ENCODE measurements around the gene EPO.
"Not testable (repeated sequence)": the region's sequence is repeated elsewhere in the genome, so short reads cannot be mapped to it uniquely, and the experiment has no call there.

Gene EPO

DNA sequence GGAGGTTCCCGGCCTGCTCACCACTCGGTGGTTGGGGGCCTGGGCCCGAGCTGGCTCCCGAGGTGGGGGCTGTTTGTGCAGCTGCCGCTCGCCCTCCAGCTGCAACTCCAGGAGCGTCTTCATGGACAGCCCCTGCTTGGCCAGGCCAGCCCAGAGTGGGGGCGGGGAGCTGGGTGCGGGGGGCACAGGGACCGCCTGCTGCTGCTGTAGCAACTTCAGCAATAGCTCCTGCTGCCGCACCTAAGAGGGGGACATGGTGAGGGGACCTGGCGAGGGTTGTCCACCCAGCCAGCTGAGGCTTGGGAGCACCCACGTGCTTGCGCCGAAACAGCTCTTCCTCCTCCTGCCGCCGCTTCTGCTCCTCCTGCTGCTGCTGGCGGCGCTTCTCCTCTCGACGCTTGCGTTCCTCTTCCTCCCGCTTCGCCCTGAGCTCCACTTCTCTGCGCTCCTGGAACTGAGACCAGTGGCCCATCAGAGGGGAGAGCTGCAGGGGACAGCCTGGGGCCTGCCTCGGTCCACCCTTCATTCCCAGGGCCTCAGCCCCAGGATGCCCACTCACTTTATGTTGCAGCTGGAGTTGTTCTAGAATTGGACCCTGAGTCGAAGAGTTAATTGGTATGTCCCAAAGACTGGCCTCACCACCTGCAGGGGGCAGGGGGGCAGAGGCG is 37.1 kb upstream of the EPO start:
- no peak for DNase-seq (ENCODE audit: low read depth in 2 of 2)

GRCh38 chr7:100683659-100684533 is 36.4 kb upstream of the EPO start:
- DNase-seq (ENCODE audit: low read depth in 2 of 2), result no peak

DNA sequence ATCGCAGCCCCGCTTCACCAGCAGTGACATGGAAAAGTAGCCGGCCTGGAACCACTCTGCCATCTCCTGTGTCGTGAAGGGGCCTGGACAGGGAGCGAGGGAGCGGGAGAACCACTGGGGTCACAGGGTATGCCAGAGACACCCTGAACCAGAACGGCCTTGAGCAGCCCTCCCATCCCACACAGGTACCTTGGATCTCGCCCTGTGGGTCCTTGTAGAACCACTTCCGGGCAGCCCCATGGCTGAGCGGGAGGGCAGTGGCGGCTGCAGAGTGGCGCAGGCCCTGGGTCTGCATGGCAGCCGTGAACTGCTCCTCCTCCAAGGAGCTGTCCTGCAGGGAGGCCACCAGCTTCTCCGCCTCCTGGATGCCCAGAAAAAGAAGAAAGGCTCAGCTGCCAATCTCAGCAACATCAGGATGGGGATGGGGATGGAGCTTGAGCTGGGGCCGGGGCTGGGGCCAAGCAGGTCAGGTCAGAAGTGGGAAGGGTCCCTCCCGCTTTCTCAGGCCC is 35.7 kb upstream of the EPO start:
- DNase-seq (ENCODE audit: low read depth in 2 of 2), result no peak

DNA sequence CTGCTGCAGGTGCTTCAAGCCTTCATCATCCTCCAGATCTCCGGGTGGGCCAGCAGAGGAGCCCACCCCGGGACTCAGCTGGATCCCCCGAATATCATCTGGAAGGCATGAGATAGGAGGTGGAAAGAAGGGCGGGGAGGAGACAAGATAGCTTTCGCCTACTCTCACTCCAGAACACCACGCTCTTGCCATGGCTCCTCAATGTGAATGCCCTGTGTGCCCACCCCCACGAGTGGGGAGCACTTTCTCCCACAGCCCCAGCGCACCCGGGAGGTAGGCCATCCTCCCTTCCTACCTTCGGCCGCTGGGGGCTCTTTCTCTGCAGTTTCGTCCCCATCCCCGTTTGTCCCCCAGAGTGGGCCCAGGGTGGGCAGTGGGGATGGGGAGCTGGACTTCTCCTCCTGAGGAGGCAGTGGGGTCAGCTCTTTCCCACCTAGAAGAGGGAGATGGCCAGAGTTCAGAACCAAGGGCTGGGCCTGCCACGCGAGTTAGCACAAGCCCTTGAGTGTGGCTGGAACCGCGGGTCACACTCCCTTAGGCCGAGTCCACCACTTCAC is 35.1 kb upstream of the EPO start:
- DNase-seq (ENCODE audit: low read depth in 2 of 2), result no peak

DNA sequence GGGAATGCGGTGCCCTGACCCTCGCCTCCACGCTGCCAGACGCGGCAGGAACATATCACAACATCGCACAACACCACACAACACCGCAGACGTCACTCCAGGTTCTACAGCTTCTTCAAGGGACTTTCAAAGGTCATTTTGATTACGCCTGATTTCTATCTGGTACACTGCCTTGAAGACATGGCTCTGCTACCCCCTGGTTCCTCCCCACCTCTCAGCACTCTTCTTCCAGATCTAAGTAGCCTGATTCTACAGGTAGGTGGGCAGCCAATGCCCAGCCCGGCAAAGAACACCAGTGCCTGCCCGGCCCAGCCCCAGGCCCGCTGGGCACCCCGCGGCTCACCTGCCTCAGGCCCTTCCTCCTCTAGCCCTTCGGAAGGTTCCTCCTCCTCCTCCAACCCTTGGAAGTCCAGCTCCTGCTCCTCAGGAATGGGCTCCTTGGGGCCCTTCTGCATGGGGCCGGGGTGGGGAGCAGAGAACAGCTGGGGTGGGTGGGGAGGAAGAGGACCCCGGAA is 34.6 kb upstream of the EPO start:
- no peak for DNase-seq (ENCODE audit: low read depth in 2 of 2)

DNA sequence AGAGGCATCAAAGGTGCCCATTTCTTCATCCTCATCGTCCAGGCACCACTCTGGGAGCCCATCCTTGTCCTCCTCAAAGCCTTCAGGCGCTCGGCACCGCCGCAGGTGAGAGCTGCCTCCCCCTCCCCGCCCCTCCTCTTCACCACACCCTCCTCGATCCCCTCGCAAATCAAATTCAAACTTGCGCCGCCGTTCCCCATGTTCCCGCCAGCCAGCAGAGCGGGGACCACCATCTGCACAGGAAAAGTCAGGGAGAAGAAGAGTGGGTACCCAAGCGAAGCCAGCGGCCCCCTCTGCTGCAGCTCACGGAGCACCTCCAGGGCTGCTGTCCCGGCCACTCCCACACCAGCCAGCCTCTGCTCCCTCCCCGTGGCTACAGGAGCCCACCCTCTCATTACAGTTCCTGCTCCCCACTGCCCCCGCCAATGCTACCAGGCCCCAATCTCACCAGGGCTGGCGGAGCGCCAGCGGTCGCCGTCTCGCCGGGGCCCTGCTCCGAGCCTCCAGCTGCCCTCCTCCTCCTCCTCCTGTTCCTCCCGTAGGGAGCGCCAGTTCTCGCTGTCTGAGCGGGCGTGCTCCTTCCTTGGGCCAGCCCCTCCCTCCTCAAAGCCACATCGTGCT is 34.0 kb upstream of the EPO start:
- no peak for DNase-seq (ENCODE audit: low read depth in 2 of 2)

DNA sequence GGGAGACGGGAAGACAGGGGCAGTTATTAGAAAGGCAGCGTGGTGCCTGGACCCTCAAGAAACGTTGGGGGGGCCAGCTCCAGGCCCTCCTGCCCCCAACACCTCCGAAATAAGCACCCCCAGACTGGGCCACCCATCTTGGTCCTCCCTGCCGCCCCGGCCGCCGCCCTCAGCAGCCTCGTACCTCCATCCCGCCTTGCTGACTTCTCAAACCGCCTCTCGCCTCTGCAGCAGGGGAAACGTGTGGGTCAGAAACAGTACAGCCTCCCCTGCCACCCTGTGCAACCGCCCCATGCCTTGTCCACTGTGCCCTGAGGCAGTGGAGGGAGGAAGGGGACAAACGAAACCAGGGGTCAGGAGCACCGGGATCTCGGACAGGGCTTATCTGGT is 33.5 kb upstream of the EPO start:
- no peak for DNase-seq (ENCODE audit: low read depth in 2 of 2)

DNA sequence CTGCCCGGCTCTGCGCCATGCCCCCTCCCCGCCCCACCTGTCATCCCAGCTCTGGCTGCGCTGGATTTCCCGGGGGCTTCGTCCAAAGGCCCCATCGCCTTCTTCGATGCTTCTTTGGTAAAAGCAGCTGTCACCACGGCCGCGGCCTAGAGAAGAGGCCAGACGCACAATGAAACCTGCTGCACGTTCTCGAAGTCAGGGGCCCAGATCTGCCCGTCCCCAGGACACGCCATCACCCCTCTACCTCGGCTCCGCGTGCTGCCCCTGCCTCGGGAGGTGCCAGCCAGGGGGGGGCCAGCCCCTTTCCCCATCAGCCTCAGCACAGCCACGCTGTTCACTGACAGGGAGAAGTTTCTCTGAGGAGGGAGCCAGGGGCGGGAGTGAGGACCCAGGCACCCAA is 33.0 kb upstream of the EPO start:
- DNase-seq (ENCODE audit: low read depth in 2 of 2), result no peak

DNA sequence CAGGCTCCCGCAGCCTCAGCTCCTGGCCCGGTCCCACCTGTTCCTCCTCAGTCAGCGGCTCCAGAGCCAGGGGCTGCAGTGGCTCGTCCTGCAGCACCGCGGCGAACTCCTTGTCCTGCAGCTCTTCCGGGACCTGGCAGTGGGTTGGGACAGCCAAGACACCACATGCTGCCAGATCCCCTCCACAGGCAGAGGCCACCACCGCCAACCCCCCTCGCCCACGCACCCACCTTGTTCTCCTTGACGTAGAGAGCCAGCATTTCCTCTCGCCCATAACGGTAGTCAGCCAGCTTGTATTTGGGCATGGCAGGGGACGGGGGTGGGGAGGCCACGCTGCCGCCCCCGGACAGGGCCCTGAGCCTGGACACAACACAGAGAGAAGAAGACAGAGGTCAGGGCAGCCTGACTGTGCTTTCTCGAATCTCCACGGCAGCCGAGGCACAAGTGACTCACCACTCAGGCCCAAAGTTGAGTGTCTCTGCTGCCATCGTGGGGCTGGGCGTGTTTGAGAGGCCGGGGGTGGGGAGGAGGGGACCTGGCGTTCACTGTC is 32.4 kb upstream of the EPO start:
- no peak for DNase-seq (ENCODE audit: low read depth in 2 of 2)

GRCh38 chr7:100688326-100688860 is 31.9 kb upstream of the EPO start:
- DNase-seq (ENCODE audit: low read depth in 2 of 2), result no peak

- no peak for DNase-seq (ENCODE audit: low read depth in 2 of 2)
Observed at GRCh38 chr7:100689230-100690135, 30.8 kb upstream of the EPO start.

- DNase-seq (ENCODE audit: low read depth in 2 of 2), result peak; percentile 61 to 64
Observed at GRCh38 chr7:100691676-100692577, 28.3 kb upstream of the EPO start.

GRCh38 chr7:100692578-100692961 is 27.7 kb upstream of the EPO start:
- DNase-seq (ENCODE audit: low read depth in 2 of 2), result no peak

DNA sequence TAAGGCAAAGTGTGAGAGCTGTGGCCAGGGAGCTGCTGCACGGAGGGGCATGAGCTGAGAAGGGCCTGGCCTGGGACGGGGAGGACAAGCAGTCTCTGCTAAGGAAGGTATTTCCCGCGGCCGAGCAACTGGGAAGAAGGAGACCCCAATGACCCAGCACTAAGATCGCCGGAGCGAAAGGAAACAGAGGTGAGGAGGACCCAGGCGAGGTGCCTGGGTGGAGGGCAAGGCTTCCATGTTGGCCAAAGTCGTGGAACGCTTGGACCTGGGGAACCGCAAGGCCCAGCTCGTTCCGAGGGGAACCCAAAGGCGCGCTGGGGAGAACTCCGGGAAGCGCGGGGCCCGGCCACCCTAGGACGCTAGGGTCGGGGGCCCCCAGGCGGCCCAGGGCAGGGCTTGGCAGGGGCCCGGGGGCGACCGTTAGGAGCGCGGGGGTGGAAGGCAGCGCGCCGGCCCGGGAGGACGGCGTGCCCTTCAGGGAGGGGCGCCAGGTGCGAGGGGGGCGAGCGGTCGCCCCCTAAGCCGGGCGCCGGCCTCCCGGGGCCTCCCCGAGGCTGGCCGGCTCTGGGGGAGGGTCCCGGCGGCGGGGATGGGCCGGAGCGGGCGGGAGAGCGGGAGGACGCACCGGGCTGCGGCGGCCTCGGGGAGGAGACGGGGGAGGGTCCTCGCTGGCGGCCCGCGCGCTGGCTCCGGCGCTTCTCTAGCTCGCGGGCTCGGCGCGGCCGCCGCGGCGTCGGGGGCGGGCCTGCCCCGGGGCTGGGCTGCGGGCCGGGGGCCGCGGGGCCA is 26.8 kb upstream of the EPO start:
- DNase-seq (ENCODE audit: low read depth in 2 of 2), result no peak

DNA sequence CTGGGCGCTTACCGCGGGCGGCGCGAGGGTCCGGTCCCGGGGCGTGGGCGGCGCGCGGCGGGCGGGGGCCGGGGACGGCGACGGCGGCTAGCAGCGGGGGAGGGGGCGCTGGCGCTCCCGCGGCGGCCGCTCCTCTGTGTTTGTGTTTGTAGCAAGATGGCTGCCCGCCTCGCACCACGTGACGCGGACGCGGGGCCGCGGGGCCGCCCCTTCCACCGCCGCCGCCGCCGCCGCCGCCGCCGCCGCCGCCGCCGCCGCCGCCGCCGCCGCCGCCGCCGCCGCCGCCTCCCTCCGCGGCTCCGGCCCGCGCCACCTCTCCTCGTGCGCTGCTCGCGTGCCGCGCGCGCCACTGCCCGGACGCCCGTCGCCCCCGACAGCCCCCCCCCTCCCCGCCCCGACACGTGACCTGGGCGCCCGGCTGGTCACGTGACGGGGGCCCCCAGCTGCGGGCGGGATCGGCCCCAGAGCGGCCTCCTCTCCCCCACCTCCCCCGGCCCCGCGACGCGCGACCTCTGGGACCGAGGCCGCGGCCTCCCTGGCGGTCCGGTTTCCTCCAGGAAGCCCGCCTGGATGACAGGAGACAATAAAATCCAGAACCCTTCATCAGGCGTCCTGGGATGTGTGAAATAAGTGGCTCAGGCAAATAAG is 26.0 kb upstream of the EPO start, which contains the start of gene GIGYF1:
Gene GIGYF1 (minus strand): TSS at position 153 of the 648 bp plus-strand sequence. CDS start 6,012 bp downstream, outside the sequence.
- peak in 1 of 2 donors; percentile 49 for DNase-seq (ENCODE audit: low read depth in 2 of 2)

DNA sequence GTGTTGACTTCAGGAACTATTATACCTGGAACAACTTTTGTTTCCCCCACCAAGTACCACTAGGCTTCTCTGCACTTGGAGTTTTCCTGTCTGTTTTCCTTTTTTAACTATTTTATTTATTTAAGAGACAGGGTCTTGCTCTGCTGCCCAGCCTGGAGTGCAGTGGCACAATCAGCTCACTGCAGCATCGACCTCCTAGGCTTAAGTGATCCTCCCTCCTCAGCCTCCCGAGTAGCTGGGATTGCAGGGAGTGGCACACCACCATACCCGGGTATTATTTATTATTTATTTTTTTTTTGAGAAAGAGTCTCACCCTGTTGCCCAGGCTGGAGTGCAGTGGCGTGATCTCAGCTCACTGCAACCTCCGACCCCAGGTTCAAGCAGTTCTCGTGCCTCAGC is 24.1 kb upstream of the EPO start:
- DNase-seq (ENCODE audit: low read depth in 2 of 2), result no peak

- DNase-seq (ENCODE audit: low read depth in 2 of 2), result no peak
Observed at GRCh38 chr7:100699018-100699417, 21.2 kb upstream of the EPO start.

DNA sequence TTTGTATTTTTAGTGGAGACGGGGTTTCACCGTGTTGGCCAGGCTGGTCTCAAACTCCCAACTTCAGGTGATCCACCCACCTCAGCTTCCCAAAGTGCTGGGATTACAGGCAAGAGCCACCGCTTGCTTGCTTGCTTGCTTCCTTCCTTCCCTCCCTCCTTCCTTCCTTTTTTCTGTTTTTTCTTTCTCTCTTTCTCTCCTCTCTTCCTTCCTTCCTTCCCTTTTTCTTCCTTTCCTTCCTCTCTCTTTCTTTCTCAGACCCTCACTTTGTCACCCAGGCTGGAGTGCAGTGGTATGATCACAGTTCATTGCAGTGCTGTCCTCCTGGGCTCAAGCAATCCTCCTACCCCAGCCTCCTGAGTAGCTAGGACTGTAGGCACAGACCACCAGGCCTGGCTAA is 19.2 kb upstream of the EPO start:
- not testable (repeated sequence) for DNase-seq (ENCODE audit: low read depth in 2 of 2)

Data from activated CD8-positive, alpha-beta memory T cell treated with anti-CD3 and anti-CD28 coated beads for 4 hours (primary cell).